ENCODE data around the gene ARL11. TPM values are rescaled to one million over a fixed set of nuclear protein-coding genes. Genes with fewer than 3 reads are reported as not detected.

Gene ARL11
- total RNA-seq, 4 donors from 2014 or later: 1.2 to 5.0 (median 3.6) TPM

GRCh38 chr13:49649244-49649962, 21.1 kb downstream of the ARL11 start:
- DNase-seq: no peak
- no peak overlapping the region for H3K27ac ChIP-seq
- no peaks in the 10 kb centered on the region for H3K27me3 ChIP-seq
- H3K9me3 ChIP-seq: no peaks in the 10 kb centered on the region
- peak in 2 of 6 experiments; percentile 15 to 19 for TF ChIP-seq CTCF (IDR thresholded peaks at IDR 0.05)
- TF ChIP-seq POLR2A (IDR thresholded peaks at IDR 0.05): no peak
- H3K4me1 ChIP-seq: no peaks in the 10 kb centered on the region
- no peaks in the 10 kb centered on the region for H3K36me3 ChIP-seq
- H3K4me3 ChIP-seq: no peak overlapping the region

GRCh38 chr13:49649963-49650312, 21.6 kb downstream of the ARL11 start:
- no peaks in the 10 kb centered on the region for H3K36me3 ChIP-seq
- H3K27ac ChIP-seq: no peak overlapping the region
- H3K9me3 ChIP-seq: no peaks in the 10 kb centered on the region
- no peak for DNase-seq
- H3K27me3 ChIP-seq: no peaks in the 10 kb centered on the region
- TF ChIP-seq CTCF (IDR thresholded peaks at IDR 0.05): no peak
- TF ChIP-seq POLR2A (IDR thresholded peaks at IDR 0.05): no peak
- H3K4me1 ChIP-seq: no peaks in the 10 kb centered on the region
- no peak overlapping the region for H3K4me3 ChIP-seq

GRCh38 chr13:49651570-49652354, 23.5 kb downstream of the ARL11 start:
- no peak for DNase-seq
- no peaks in the 10 kb centered on the region for H3K9me3 ChIP-seq
- H3K27me3 ChIP-seq: no peaks in the 10 kb centered on the region
- H3K36me3 ChIP-seq: no peaks in the 10 kb centered on the region
- no peaks in the 10 kb centered on the region for H3K4me1 ChIP-seq
- no peak overlapping the region for H3K27ac ChIP-seq
- H3K4me3 ChIP-seq: no peak overlapping the region
- no peak for TF ChIP-seq POLR2A (IDR thresholded peaks at IDR 0.05)
- no peak for TF ChIP-seq CTCF (IDR thresholded peaks at IDR 0.05)

GRCh38 chr13:49652355-49653305, 24.3 kb downstream of the ARL11 start:
- peak in 1 of 3 donors; percentile 69 for DNase-seq
- H3K27me3 ChIP-seq: no peaks in the 10 kb centered on the region
- no peak overlapping the region for H3K27ac ChIP-seq
- H3K4me3 ChIP-seq: no peak overlapping the region
- H3K4me1 ChIP-seq: no peaks in the 10 kb centered on the region
- no peak for TF ChIP-seq POLR2A (IDR thresholded peaks at IDR 0.05)
- peak in 4 of 6 experiments; percentile 38 to 60 (median 57) for TF ChIP-seq CTCF (IDR thresholded peaks at IDR 0.05)
- no peaks in the 10 kb centered on the region for H3K9me3 ChIP-seq
- H3K36me3 ChIP-seq: no peaks in the 10 kb centered on the region

- TF ChIP-seq POLR2A (IDR thresholded peaks at IDR 0.05): no peak
- TF ChIP-seq CTCF (IDR thresholded peaks at IDR 0.05): no peak
- DNase-seq: no peak
- Histone ChIP-seq H3K4me1 (no peaks in the 10 kb centered on the region), H3K27ac (no peak overlapping the region), H3K36me3 (no peaks in the 10 kb centered on the region), H3K27me3 (no peaks in the 10 kb centered on the region), H3K4me3 (no peak overlapping the region), H3K9me3 (no peaks in the 10 kb centered on the region)
These were observed 25.2 kb downstream of the ARL11 start for GRCh38 chr13:49653478-49653877.

All from Peyer's patch (tissue), 4 donors.